Caco-2 (cell line): ENCODE measurements around the gene MRGPRF. TPM values are rescaled to one million over a fixed set of nuclear protein-coding genes. Genes with fewer than 3 reads are reported as not detected.

ENCODE experiments used
- BruUV-seq: library from RNA; stranded (reverse); fragments of 400-500 nt; replicated peaks from 2 replicates; lab custom pipeline; 2021; lab: Mats Ljungman, UMichigan
- CTCF ChIA-PET: fragments of 300-600 bp; sonication (Branson Sonifier 250); formaldehyde crosslinking; loops from one replicate; lab custom pipeline; 2022; ENCODE audit warnings: antibody characterized with exemption; lab: Charles Lee
- POLR2A ChIA-PET: fragments of 300-600 bp; sonication (Branson Sonifier 250); formaldehyde crosslinking; loops from one replicate; lab custom pipeline; 2022; ENCODE audit warnings: antibody characterized with exemption; lab: Charles Lee
- DNase-seq, 2 experiments: peaks; one replicate each; pipeline versions ENCODE4 v3.0.0 to v3.0.0-alpha.2; 2020 to 2022
- H3K27me3 ChIP-seq: replicated peaks from 2 replicates; pipeline ENCODE4 v1.6.0; 2011; ENCODE audit warnings: low read length; ENCODE audit not compliant: control insufficient read depth, insufficient read depth
- H3K36me3 ChIP-seq: 2 replicates; pipeline ENCODE4 v1.5.1; 2011; ENCODE audit warnings: low read length; ENCODE audit not compliant: control insufficient read depth, insufficient read depth
- H3K4me1 ChIP-seq: fragments of 250-450 bp; sonication (Bioruptor Pico); 2 replicates; pipeline ENCODE4 v1.5.1; 2020; ENCODE audit warnings: mild to moderate bottlenecking
- H3K4me3 ChIP-seq: 2 replicates; pipeline ENCODE4 v1.5.1; 2011; ENCODE audit warnings: low read depth, mild to moderate bottlenecking, control low read depth, low read length
- H3K9me3 ChIP-seq: fragments of 250-450 bp; sonication (Bioruptor Pico); 2 replicates; pipeline ENCODE4 v1.5.1; 2020; ENCODE audit warnings: mild to moderate bottlenecking, moderate library complexity
- H3K27ac Mint-ChIP-seq: one replicate; pipeline ENCODE4 v1.8.0; 2022; ENCODE audit warnings: mixed read lengths; ENCODE audit not compliant: unreplicated experiment
- H3K27me3 Mint-ChIP-seq: one replicate; pipeline ENCODE4 v1.8.0; 2022; ENCODE audit warnings: mixed read lengths; ENCODE audit not compliant: insufficient read depth, unreplicated experiment
- H3K36me3 Mint-ChIP-seq: one replicate; pipeline ENCODE4 v1.8.0; 2022; ENCODE audit warnings: mild to moderate bottlenecking, mixed read lengths; ENCODE audit not compliant: insufficient read depth, unreplicated experiment
- H3K4me1 Mint-ChIP-seq: one replicate; pipeline ENCODE4 v1.8.0; 2022; ENCODE audit warnings: low read depth, mixed read lengths; ENCODE audit not compliant: unreplicated experiment
- H3K4me3 Mint-ChIP-seq: one replicate; pipeline ENCODE4 v1.8.0; 2022; ENCODE audit warnings: mild to moderate bottlenecking, moderate library complexity, mixed read lengths; ENCODE audit not compliant: unreplicated experiment
- H3K9me3 Mint-ChIP-seq: one replicate; pipeline ENCODE4 v1.8.0; 2022; ENCODE audit warnings: mixed read lengths; ENCODE audit not compliant: unreplicated experiment
- intact Hi-C: fragments of 100-400 bp; cut with micrococcal nuclease; formaldehyde crosslinking; loops from one replicate; pipeline ENCODE4 v1.10.0; 2022; ENCODE audit not compliant: unreplicated experiment
- total RNA-seq: library from RNA; stranded (reverse); gene quantifications from 2 replicates; pipeline ENCODE4 v1.2.3, GENCODE V29; 2022
- TF ChIP-seq, protein P1 (sequence below), 2 experiments: fragments of 200-600 bp in 1 of 2; IDR thresholded peaks; 1 replicate in 1 of 2; 2 replicates in 1 of 2; pipeline versions ENCODE4 v1.5.1 to v1.8.0; 2011 to 2022; ENCODE audit warnings: antibody characterized with exemption in 1 of 2, control low read depth in 1 of 2, inconsistent platforms in 1 of 2, low read depth in 1 of 2, low read length in 1 of 2, mild to moderate bottlenecking in 1 of 2, moderate library complexity in 1 of 2; ENCODE audit not compliant: insufficient read depth in 1 of 2, severe bottlenecking in 1 of 2, unreplicated experiment in 1 of 2

Gene MRGPRF
- total RNA-seq, 1 experiment from 2014 or later = 0.14 TPM

DNA sequence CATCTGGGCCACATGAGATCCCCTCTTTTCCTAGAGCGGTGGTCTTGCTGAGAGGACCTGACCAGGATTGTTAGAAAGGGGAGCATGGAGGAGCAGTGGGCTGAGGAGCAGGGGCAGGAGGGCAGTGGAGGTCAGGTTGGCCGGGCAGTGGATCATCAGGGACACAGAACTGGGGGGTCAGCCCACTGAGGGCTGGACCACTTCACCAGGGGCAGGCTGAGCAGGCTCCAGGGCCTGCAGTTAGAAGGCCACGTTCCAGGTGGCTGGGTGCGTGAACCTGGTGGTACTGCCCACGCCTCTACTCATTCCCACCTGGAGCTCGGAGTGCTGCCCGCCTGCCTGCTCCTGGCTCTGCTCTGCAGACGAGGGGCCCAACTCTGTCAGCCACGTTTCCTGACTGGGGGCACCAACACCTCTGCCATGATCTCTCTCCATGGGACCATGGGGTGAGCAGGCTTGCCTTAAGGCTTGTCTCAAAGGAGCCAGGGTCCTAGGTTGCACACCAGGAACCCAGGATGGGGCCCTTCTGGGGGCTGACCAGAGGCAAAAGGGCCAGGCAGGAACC lies 9.7 kb downstream of the MRGPRF start:
- Histone ChIP-seq H3K27me3 (no peaks in the 10 kb centered on the region), H3K4me3 (no peak overlapping the region), H3K4me1 (peaks cover 19% of the 10 kb centered on the region), H3K9me3 (no peaks in the 10 kb centered on the region), H3K36me3 (no peaks in the 10 kb centered on the region)
- ChIA-PET CTCF (no interaction called here), POLR2A (no interaction called here)
- BruUV-seq = no TSS peak
- Mint-ChIP-seq H3K27ac (no peak overlapping the region), H3K4me3 (no peak overlapping the region), H3K4me1 (peaks cover 30% of the 10 kb centered on the region), H3K9me3 (no peaks in the 10 kb centered on the region), H3K27me3 (no peaks in the 10 kb centered on the region), H3K36me3 (no peaks in the 10 kb centered on the region)
- TF ChIP-seq, protein P1, sequence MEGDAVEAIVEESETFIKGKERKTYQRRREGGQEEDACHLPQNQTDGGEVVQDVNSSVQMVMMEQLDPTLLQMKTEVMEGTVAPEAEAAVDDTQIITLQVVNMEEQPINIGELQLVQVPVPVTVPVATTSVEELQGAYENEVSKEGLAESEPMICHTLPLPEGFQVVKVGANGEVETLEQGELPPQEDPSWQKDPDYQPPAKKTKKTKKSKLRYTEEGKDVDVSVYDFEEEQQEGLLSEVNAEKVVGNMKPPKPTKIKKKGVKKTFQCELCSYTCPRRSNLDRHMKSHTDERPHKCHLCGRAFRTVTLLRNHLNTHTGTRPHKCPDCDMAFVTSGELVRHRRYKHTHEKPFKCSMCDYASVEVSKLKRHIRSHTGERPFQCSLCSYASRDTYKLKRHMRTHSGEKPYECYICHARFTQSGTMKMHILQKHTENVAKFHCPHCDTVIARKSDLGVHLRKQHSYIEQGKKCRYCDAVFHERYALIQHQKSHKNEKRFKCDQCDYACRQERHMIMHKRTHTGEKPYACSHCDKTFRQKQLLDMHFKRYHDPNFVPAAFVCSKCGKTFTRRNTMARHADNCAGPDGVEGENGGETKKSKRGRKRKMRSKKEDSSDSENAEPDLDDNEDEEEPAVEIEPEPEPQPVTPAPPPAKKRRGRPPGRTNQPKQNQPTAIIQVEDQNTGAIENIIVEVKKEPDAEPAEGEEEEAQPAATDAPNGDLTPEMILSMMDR (IDR thresholded peaks at IDR 0.05; ENCODE audit: insufficient read depth in 1 of 2, low read depth in 1 of 2, low read length in 1 of 2, severe bottlenecking in 1 of 2, unreplicated experiment in 1 of 2) = no peak
- intact Hi-C loops = loop anchor here (5.0 kb wide), 1 partner anchor 36 kb away; no protein-coding TSS in a partner anchor
- DNase-seq = peak in 1 of 2 experiments; percentile 31

DNA sequence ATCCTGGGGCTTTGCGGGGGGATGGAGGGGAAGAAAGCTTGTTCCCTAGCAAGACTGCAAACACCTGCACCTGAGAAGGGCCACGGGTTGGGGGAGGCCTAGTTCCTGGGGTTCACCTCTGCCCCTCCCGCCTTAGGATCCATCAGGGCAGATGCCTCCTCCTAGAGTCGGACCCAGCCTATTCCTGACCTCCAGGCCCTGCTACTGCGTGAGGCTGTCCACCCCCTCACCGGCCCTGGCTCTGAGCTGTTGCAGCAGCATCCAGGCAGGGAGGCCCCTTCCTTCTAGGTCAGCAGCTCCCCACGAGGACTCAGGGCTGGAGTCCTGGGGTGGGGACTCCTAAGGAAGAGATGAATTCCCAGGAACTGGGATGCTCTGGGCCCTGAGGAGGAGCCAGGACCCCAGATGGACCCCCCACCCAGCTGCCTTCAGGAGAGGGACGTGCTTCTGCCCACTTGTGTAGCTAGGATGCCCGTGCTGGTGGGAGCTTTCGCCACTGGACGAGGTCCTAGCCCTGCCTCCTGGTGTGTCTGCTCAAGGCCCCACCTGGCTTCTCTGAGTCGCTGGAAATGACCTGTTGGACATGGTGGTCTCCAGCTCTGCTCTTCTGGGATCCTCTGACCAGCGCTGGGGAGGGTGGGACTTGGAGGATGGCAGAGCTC lies 10.3 kb downstream of the MRGPRF start:
- Histone ChIP-seq H3K4me3 (no peak overlapping the region), H3K36me3 (no peaks in the 10 kb centered on the region), H3K4me1 (peaks cover 12% of the 10 kb centered on the region), H3K9me3 (no peaks in the 10 kb centered on the region), H3K27me3 (no peaks in the 10 kb centered on the region)
- no peak overlapping the region for H3K4me3 Mint-ChIP-seq
- intact Hi-C loops = loop anchor here (5.0 kb wide), 1 partner anchor 35 kb away; no protein-coding TSS in a partner anchor
- peak in 1 of 2 experiments; percentile 43 for DNase-seq
- ChIA-PET POLR2A (no interaction called here), CTCF (no interaction called here)
- TF ChIP-seq, protein P1 (IDR thresholded peaks at IDR 0.05; ENCODE audit: insufficient read depth in 1 of 2, low read depth in 1 of 2, low read length in 1 of 2, severe bottlenecking in 1 of 2, unreplicated experiment in 1 of 2) = no peak
- H3K36me3 Mint-ChIP-seq = no peaks in the 10 kb centered on the region
- no peaks in the 10 kb centered on the region for H3K9me3 Mint-ChIP-seq
- H3K4me1 Mint-ChIP-seq = peaks cover 23% of the 10 kb centered on the region
- no peaks in the 10 kb centered on the region for H3K27me3 Mint-ChIP-seq
- no peak overlapping the region for H3K27ac Mint-ChIP-seq
- BruUV-seq = no TSS peak

DNA sequence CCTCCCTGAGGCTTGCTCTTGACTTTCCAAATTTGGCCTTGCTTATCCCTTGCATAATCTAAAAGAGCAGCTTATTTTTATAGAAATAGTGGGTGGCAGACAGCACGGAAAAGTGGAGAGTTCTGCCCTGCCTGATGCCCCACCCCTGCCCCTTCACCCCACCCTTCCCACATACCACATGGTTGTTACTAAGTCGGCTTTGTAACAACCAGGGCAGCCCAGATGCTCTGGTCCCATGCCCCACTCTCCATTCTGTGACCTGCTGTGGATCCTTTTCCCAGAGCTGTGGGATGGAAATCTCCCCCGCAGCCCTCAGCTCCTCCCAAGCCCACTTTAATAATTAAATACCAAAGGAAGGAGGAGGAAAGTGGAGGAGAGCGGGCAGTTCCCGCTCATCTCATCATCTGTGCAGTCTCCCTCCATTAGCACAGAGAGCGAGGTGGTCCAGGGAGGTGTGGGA lies 10.9 kb downstream of the MRGPRF start:
- TF ChIP-seq, protein P1 (IDR thresholded peaks at IDR 0.05; ENCODE audit: insufficient read depth in 1 of 2, low read depth in 1 of 2, low read length in 1 of 2, severe bottlenecking in 1 of 2, unreplicated experiment in 1 of 2) = no peak
- CTCF ChIA-PET = no interaction called here
- Mint-ChIP-seq H3K27ac (no peak overlapping the region), H3K4me3 (no peak overlapping the region), H3K4me1 (peaks cover 17% of the 10 kb centered on the region), H3K36me3 (no peaks in the 10 kb centered on the region), H3K9me3 (no peaks in the 10 kb centered on the region), H3K27me3 (no peaks in the 10 kb centered on the region)
- DNase-seq = peak in 1 of 2 experiments; percentile 24
- H3K27me3 ChIP-seq = no peaks in the 10 kb centered on the region
- peaks cover 6% of the 10 kb centered on the region for H3K4me1 ChIP-seq
- no peak overlapping the region for H3K4me3 ChIP-seq
- no peaks in the 10 kb centered on the region for H3K9me3 ChIP-seq
- POLR2A ChIA-PET = no interaction called here
- H3K36me3 ChIP-seq = no peaks in the 10 kb centered on the region
- BruUV-seq = no TSS peak
- intact Hi-C loops = loop anchor here (5.0 kb wide), 1 partner anchor 35 kb away; no protein-coding TSS in a partner anchor
